ENCODE results near the gene GPR142. TPM values are rescaled to one million over a fixed set of nuclear protein-coding genes. Genes with fewer than 3 reads are reported as not detected.

The GPR142 gene
- total RNA-seq, 1 experiment from 2014 or later, result 0.33 TPM

GRCh38 chr17:74371653-74372147 lies 4.4 kb downstream of the GPR142 start:
- H3K4me2 ChIP-seq (ENCODE audit: insufficient read depth, insufficient read length, low read length), result no peak overlapping the region
- H3K18ac ChIP-seq (ENCODE audit: insufficient read length, low read depth, low read length), result no peak overlapping the region
- no peak overlapping the region for H4K91ac ChIP-seq (ENCODE audit: insufficient read length, low read depth, low read length)
- H2AK5ac ChIP-seq (ENCODE audit: insufficient read length, low read length), result no peak overlapping the region
- H3K4me1 ChIP-seq (ENCODE audit: insufficient read depth, low read length), result no peaks in the 10 kb centered on the region
- H2AFZ ChIP-seq (ENCODE audit: low read length), result no peak overlapping the region
- H3K23ac ChIP-seq (ENCODE audit: insufficient read length, low read depth, low read length), result no peak overlapping the region
- no peak overlapping the region for H3K27ac Mint-ChIP-seq
- H3K27me3 Mint-ChIP-seq (ENCODE audit: low read depth), result peaks cover 67% of the 10 kb centered on the region
- no peaks in the 10 kb centered on the region for H4K20me1 ChIP-seq (ENCODE audit: control insufficient read depth, insufficient read depth, insufficient read length)
- no peaks in the 10 kb centered on the region for H3K23me2 ChIP-seq (ENCODE audit: insufficient read length, low read depth, low read length, poor library complexity, severe bottlenecking)
- H4K5ac ChIP-seq (ENCODE audit: insufficient read length, low read depth, low read length), result no peak overlapping the region
- H3K27ac ChIP-seq (ENCODE audit: insufficient read length, low read depth, low read length), result no peak overlapping the region
- H4K8ac ChIP-seq (replicated peaks; ENCODE audit: insufficient read length, low read depth, low read length), result no peak overlapping the region
- H3K9ac ChIP-seq (ENCODE audit: extremely low read depth, insufficient read length, low read length), result no peak overlapping the region
- no peaks in the 10 kb centered on the region for H3K9me3 ChIP-seq (ENCODE audit: control insufficient read depth, low read depth, low read length)
- WGBS (ENCODE audit: extremely low coverage, insufficient read length, low lambda C conversion rate), result no CpG with 5 or more reads among the region's 26 CpGs
- H2BK15ac ChIP-seq (ENCODE audit: low read depth, low read length), result no peak overlapping the region
- H3K56ac ChIP-seq (ENCODE audit: insufficient read length, low read depth, low read length), result no peak overlapping the region
- no peak overlapping the region for H3K14ac ChIP-seq (ENCODE audit: insufficient read depth, low read length)
- no peak for DNase-seq
- no peak overlapping the region for H2BK12ac ChIP-seq (ENCODE audit: insufficient read length, low read depth, low read length)
- H3K79me1 ChIP-seq (ENCODE audit: insufficient read depth, low read depth, low read length, poor library complexity, severe bottlenecking), result no peaks in the 10 kb centered on the region
- H3K79me2 ChIP-seq (ENCODE audit: insufficient read depth, low read length), result no peaks in the 10 kb centered on the region
- no peak overlapping the region for H3K4me3 Mint-ChIP-seq
- H2BK20ac ChIP-seq (ENCODE audit: low read depth, low read length, poor library complexity, severe bottlenecking), result no peak overlapping the region
- H3T11ph ChIP-seq (ENCODE audit: low read length), result no peak overlapping the region
- peaks cover 8 to 11% of the 10 kb centered on the region in 2 experiments for H3K4me1 Mint-ChIP-seq
- H2BK120ac ChIP-seq (ENCODE audit: low read depth, low read length, poor library complexity, severe bottlenecking), result no peak overlapping the region
- no peaks in the 10 kb centered on the region; a peak in 1 of 5 replicates for H3K9me3 Mint-ChIP-seq
- no peaks in the 10 kb centered on the region for H3K27me3 ChIP-seq (ENCODE audit: insufficient read depth, low read length)
- H3K4ac ChIP-seq (ENCODE audit: low read depth, low read length), result no peak overlapping the region
- H3K36me3 Mint-ChIP-seq (ENCODE audit: insufficient read depth in 1 of 3, low read depth in 3 of 3), result no peaks in the 10 kb centered on the region
- H2BK5ac ChIP-seq (ENCODE audit: insufficient read length, low read length), result no peak overlapping the region
- TF ChIP-seq, protein P1, sequence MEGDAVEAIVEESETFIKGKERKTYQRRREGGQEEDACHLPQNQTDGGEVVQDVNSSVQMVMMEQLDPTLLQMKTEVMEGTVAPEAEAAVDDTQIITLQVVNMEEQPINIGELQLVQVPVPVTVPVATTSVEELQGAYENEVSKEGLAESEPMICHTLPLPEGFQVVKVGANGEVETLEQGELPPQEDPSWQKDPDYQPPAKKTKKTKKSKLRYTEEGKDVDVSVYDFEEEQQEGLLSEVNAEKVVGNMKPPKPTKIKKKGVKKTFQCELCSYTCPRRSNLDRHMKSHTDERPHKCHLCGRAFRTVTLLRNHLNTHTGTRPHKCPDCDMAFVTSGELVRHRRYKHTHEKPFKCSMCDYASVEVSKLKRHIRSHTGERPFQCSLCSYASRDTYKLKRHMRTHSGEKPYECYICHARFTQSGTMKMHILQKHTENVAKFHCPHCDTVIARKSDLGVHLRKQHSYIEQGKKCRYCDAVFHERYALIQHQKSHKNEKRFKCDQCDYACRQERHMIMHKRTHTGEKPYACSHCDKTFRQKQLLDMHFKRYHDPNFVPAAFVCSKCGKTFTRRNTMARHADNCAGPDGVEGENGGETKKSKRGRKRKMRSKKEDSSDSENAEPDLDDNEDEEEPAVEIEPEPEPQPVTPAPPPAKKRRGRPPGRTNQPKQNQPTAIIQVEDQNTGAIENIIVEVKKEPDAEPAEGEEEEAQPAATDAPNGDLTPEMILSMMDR (conservative IDR thresholded peaks at IDR 0.05), result no peak
